Putamen (tissue), 1 donor: Measurements from ENCODE around the gene PTPRD.
A peak's percentile ranks its signal among the peaks of the same experiment; 100 is the strongest.

ENCODE experiments used
- DNase-seq: peaks from one replicate; pipeline ENCODE4 v3.0.0-alpha.2; 2016; ENCODE audit warnings: low spot score

Gene PTPRD

GRCh38 chr9:8831568-8831967 is 1781.2 kb downstream of the PTPRD start:
- DNase-seq = no peak

DNA sequence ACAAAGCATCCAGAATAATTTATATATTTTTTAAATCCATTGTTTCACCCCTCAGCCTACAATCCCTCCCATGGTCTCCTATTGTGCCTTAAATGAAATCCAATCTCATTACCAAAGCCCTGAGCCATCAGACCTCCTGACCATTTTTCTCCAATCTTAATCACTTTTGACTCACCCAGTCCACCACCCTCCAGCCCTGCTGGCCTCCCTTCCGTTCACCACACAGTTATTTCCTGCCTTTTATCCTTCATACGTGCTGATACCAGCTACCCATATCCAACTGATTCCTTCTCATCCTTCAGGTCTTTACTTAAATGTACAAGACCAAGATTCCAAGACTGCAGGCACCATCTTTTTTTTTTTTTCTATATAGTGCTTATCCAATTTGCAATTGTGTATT is 1786.5 kb downstream of the PTPRD start:
- no peak for DNase-seq

DNA sequence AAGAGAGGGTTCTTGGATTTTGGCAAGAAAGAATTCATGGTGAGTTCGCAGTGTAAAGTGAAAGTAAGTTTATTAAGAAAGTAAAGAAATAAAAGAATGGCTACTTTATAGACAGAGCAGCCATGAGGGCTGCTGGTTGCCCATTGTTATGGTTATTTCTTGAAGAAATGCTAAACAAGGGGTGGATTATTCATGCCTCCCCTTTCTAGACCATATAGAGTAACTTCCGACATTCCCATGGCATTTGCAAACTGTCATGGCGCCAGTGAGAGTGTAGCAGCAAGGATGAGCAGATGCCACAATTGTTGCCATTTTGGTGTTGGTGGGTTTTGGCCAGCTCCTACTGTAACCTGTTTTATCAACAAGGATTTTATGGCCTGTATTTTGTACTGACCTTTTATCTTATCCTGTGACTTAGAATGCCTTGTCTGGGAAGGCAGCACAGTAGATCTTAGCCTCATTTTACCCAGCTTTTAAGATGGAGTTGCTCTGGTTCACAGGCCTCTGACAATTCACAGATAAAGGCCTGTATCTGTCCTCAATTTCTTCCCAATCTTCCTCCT is 1787.1 kb downstream of the PTPRD start:
- DNase-seq = no peak

DNA sequence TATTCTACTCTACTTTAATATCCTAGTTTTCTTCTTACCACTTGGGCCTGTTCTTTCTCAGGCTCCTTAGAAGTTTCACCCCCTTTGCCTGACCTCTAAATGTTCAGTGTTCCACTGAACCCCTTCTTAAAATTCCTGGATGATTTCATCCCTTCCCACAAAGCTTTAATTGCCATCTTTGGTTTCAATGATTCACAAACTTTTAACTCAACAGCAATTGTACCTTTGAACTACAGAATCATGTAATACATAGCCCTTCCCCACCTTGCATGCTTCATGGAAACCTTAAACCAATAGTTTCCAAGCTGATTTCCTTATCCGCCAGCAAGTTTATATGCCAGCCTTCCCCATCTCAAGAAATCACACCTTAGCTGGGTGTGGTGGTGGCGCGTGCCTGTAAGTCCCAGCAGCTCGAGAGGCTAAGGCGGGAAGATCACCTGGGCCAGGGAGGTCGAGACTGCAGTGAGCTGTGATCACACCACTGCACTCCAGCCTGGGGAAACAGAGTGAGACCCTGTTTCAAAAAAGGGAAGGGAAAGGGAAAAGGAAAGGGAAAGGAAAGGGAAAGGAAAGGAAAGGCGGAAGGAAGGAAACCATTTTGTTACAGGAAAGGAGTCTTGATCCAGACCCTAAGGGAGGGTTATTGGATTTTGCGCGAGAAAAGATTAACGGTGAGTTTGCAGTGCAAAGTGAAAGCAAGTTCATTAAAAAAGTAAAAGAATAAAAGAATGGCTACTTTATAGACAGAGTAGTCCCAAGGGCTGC is 1789.5 kb downstream of the PTPRD start:
- no peak for DNase-seq

DNA sequence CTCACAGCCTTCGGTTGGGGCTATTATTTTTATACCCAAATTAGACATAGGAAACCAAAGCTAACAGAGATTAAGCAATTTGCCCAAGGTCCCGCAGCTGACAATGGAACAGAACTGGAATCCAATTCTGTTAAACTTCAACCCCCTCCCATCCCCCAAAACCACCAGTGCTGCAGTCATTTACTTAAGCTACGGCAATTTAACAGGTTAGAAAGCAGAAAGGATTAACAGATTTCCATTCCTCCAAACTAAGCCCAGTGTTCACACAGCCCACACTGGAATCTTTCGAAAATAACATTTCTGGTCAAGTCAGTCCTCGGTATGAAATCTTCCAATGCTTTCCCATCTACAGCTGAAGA is 1790.2 kb downstream of the PTPRD start:
- DNase-seq = no peak

GRCh38 chr9:8821910-8822666 is 1790.7 kb downstream of the PTPRD start:
- DNase-seq = no peak

GRCh38 chr9:8817335-8817734 is 1795.5 kb downstream of the PTPRD start:
- DNase-seq = no peak

GRCh38 chr9:8816361-8816760 is 1796.4 kb downstream of the PTPRD start:
- DNase-seq = no peak

- DNase-seq = no peak
Observed at GRCh38 chr9:8815931-8816330, 1796.9 kb downstream of the PTPRD start.

DNA sequence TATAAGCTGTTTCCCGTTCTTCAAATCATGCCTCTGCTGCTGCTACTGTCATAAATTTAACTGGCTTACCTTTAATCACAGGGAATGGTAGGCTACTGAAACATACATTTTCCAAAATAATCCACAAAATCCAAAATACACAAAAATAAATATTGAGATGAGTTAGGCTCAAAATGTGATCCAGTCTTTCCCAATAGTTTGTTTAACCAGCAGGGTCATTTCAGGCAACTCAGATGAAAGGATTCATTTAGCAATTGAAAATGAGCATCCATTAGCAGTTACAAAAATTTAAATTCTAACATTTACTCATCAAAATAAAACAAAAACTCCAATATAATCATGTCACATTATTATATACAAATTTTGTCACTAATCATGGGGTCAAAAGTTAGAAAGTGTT is 1797.6 kb downstream of the PTPRD start:
- no peak for DNase-seq

GRCh38 chr9:8812888-8813287 is 1799.9 kb downstream of the PTPRD start:
- no peak for DNase-seq

- no peak for DNase-seq
Observed at GRCh38 chr9:8809741-8810140, 1803.1 kb downstream of the PTPRD start.

DNA sequence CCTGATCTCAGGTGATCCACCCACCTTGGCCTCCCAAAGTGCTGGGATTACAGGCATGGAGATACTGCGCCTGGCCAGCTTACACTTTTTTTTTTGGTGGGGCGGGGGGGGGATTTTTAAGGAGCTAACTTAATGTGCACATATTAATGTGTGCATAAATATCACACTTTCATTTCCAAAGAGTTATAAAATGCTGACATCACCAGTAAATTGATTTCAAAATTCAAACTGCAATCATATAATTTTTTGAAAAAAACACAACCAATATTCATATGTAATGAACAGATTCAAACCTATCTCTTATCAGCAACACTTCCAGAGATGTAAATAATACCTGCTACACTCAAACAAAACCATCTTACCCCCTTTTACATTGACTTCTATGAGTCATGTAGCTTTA is 1806.7 kb downstream of the PTPRD start:
- no peak for DNase-seq

- no peak for DNase-seq
Observed at GRCh38 chr9:8804613-8805012, 1808.2 kb downstream of the PTPRD start.

- no peak for DNase-seq
Observed at GRCh38 chr9:8802242-8802641, 1810.6 kb downstream of the PTPRD start.

DNA sequence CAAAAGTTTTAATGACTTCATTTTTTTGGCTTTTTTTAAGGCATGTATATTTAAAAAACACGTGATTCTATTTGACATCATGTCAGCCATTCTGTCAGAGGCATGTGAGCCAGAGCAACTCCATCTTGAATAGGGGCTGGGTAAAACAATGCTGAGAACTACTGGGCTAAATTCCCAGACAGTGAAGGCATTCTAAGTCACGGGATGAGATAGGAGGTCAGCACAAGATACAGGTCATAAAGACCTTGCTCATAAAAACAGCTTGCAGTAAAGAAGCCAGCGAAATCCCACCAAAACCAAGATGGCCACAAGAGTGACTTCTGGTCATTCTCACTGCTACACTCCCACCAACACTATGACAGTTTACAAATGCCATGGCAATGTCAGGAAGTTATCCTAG is 1812.6 kb downstream of the PTPRD start:
- no peak for DNase-seq

DNA sequence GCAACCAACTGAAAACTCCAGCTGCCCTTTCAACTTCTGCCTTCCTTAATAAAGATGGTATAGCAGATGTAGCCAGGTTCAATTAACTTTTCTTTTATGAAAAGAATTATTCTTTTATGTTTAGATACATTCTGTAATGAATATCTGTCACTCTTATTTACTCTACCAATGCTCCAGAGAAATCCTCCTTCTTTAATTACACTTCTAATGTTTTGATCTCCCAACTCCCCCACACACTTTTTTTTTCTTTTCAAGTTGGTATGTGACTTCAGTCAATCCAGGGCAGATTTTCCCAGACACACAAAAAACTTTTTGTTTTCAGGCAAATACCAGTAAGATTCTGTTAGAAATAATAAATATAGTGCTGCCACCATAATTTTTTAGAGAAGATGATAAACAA is 1813.2 kb downstream of the PTPRD start:
- no peak for DNase-seq

- no peak for DNase-seq
Observed at GRCh38 chr9:8799206-8799605, 1813.6 kb downstream of the PTPRD start.

- DNase-seq = no peak
Observed at GRCh38 chr9:8784838-8785237, 1828.0 kb downstream of the PTPRD start.

DNA sequence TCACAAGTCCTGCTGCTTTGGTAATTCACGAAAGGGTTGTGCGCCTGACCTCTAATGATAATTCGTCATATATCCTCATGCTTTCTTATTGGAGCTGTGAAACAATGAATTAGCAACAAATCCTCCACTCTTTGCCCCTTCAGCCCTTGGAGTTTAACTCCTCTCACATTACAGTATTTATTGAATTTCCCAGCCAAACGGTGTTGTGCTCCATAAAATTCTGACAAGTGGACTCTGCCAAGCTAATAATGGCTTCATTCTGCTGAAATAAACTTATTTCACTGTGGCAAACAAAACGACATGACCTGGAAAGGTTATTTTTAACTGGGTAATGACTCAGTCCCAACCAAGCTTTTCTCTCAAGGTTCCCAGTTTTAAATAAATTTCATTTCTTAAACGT is 1828.9 kb downstream of the PTPRD start:
- peak; percentile 41 for DNase-seq

GRCh38 chr9:8782237-8782636 is 1830.6 kb downstream of the PTPRD start:
- no peak for DNase-seq

DNA sequence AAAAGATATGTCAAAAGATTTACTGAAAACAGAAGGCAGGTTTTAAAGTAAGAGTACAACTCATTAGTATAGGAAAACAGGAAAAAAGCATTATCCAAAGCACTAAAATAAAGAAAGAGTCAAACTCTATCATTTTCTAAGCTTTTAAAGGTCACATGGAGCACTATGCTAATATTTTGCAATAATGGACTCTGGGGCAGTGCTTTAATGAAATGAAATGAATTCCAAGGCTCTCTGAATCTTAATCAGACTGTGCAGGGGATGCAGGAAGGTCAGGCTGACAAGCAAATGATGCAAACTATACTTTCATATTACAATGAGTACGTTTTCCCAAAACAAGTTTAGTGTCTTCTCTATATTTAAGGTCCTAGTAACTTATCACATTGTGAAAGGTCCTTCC is 1831.3 kb downstream of the PTPRD start:
- DNase-seq = no peak

DNA sequence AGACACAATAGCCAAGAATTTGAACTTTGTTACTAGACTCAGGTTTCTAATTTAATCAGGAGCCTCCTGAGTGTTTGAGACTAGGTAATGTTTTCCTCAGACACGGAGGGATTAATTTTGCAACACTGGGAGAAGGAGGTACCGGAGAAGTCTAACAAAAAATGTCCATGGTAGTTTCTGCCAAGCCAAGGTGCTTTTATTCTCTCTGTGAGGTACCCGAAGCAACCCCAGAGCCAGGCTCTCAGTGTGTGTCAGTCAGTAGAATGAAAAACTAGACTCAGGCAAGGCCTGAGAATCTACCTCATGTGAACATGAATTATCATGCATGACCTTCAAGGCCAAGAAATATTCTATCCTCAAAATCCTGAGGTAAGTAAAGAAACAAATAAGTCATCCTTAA is 1832.4 kb downstream of the PTPRD start:
- no peak for DNase-seq
